NCI-H1694 treated with DMSO at 0.1 percent for 48 hours (cell line): ENCODE data around the gene ULBP2.
A peak's percentile ranks its signal among the peaks of the same experiment; 100 is the strongest.
"Not testable (repeated sequence)": the region's sequence is repeated elsewhere in the genome, so short reads cannot be mapped to it uniquely, and the experiment has no call there.

Experiments used
- DNase-seq: peaks from one replicate; lab custom pipeline; 2025; lab: John Stamatoyannopoulos, UW

Gene ULBP2

GRCh38 chr6:149941583-149942460, at the start of gene ULBP2:
Gene ULBP2 (plus strand): TSS chr6:149942014. CDS start chr6:149942073, 59 bp downstream.
- DNase-seq, result peak; percentile 74

- no peak for DNase-seq
Measured at GRCh38 chr6:149895048-149895590, 46.7 kb upstream of the ULBP2 start.

GRCh38 chr6:149895833-149896271, 46.0 kb upstream of the ULBP2 start:
- DNase-seq, result no peak

GRCh38 chr6:149896491-149896890, 45.3 kb upstream of the ULBP2 start:
- no peak for DNase-seq

- no peak for DNase-seq
Measured at GRCh38 chr6:149897015-149897697, 44.7 kb upstream of the ULBP2 start.

- no peak for DNase-seq
Measured at GRCh38 chr6:149897855-149898744, 43.7 kb upstream of the ULBP2 start, which contains the start of gene RAET1E. Gene RAET1E (minus strand): TSS chr6:149898113. CDS start chr6:149890901, 7,212 bp downstream.

- no peak for DNase-seq
Measured at GRCh38 chr6:149898966-149899365, 42.8 kb upstream of the ULBP2 start.

- DNase-seq, result no peak
Measured at GRCh38 chr6:149899486-149899885, 42.3 kb upstream of the ULBP2 start.

GRCh38 chr6:149899926-149900619, 41.7 kb upstream of the ULBP2 start:
- DNase-seq, result no peak

GRCh38 chr6:149900620-149901443, 41.0 kb upstream of the ULBP2 start:
- no peak for DNase-seq

- no peak for DNase-seq
Measured at GRCh38 chr6:149901444-149902140, 40.2 kb upstream of the ULBP2 start.

GRCh38 chr6:149903938-149904611, 37.7 kb upstream of the ULBP2 start:
- DNase-seq, result no peak

- no peak for DNase-seq
Measured at GRCh38 chr6:149904661-149905370, 37.0 kb upstream of the ULBP2 start.

- DNase-seq, result no peak
Measured at GRCh38 chr6:149905371-149905910, 36.4 kb upstream of the ULBP2 start.

- DNase-seq, result no peak
Measured at GRCh38 chr6:149905911-149906371, 35.9 kb upstream of the ULBP2 start.

- DNase-seq, result no peak
Measured at GRCh38 chr6:149906405-149906804, 35.4 kb upstream of the ULBP2 start.

GRCh38 chr6:149907317-149907716, 34.5 kb upstream of the ULBP2 start:
- DNase-seq, result no peak

- DNase-seq, result not testable (repeated sequence)
Measured at GRCh38 chr6:149908480-149908879, 33.3 kb upstream of the ULBP2 start.
